ENCODE results near the gene SOX4.

The SOX4 gene

DNA sequence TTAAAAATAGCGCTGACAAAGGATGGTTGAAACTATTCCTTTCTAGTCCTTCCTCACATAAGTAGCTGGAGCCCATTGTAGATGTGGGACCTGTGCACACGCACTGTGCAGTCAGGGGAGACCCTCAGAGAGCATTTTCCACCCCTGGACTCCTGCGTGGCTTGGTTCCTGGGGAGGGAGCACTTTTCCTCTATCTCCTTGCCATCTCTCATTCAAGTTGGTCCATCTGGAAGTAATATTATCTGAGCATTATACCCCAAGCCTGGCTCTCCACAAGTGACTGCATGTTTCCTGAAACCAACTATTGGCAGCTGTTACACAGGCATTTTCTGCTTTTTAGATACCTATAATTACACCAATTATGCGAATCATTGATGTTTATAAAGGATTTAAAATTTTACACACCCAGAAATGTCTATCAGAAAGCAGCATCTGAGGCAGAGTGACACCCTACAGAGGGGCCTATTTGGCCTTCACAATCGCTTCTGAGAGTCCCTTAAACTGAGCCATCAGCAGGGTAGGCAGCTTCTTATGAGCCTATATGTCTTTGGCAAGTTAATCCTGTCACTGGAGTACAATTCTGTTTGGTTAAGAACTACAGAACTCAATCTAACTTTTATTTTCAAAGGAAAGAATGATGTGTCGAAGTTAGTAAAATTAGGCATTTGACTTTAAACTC lies 18.7 kb downstream of the SOX4 start:
- DNase-seq (ENCODE audit: low read depth in 2 of 2) = no peak

DNA sequence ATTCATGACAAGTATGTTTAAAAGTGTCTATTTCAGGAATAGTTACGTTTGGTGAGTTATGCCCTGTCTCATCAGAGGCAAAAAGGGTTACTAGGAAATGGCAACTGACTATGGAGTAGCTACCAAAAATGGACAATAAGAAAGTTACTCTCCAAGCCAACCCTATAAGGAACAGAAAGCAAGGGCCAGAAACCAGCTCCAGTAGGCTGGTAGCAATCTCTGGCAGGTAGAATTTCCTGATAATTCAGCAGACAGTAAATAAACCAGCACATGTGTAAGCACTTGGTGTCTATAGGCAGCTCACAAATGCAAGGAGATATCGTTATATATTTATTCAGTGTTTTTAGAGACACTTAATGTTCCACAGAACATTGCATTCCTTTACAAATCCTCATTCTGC lies 20.3 kb downstream of the SOX4 start:
- no peak for DNase-seq (ENCODE audit: low read depth in 2 of 2)

DNA sequence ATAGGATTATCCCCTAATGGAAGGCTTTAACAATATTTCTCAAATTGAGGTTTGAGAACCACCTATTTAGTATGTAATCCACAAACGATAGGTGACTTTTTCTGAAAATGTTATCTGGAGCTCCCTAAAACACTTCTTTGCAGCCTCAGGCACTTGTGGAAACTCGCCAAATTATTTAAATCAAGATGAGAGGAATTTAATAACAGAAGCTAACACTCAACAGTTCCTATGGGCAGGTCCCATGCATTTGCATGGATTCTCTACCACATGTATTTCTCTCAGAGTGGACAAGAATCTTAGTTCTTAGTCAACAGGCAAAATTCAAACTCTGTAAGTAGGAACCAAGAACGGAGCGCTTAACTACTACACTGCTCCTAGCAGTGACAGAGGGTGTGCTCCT lies 20.7 kb downstream of the SOX4 start:
- DNase-seq (ENCODE audit: low read depth in 2 of 2) = no peak

DNA sequence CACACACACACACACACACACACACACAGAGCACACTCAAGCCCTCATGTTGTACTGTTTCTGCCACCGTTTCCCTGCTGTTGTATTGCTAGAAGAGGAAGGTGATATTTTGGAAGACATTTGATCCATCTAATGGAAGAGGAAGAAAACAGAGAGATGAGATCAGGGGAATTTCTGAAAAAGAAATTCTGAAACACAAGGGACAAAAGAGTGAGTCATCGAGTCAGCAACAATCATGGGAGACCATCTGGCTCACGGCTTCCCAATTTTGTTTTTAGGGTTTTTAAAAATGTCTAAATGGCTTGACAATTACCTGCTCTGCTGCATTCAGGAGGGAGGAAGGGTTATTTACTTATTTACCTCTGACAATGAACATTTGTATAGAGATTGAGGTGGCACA lies 22.0 kb downstream of the SOX4 start:
- DNase-seq (ENCODE audit: low read depth in 2 of 2) = no peak

DNA sequence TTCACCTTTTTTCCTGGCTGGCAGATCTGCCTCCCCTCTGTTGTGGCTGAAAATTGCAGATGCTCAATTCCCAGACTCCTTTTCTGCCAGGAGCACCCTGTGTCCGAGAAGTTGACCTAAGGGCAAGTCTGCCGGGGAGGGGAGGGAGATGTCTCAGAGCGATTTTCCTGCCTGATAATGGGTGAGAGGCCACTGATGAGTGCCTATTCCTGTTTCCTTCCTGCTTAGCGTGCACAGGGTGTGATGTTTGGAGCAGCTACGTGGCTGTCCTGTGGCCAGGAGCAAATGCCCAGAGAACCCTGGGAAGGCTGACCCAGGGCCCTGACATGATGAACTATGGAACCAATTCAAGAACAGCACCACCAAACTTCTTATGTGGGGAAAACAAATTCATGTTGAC lies 22.5 kb downstream of the SOX4 start:
- DNase-seq (ENCODE audit: low read depth in 2 of 2) = no peak

DNA sequence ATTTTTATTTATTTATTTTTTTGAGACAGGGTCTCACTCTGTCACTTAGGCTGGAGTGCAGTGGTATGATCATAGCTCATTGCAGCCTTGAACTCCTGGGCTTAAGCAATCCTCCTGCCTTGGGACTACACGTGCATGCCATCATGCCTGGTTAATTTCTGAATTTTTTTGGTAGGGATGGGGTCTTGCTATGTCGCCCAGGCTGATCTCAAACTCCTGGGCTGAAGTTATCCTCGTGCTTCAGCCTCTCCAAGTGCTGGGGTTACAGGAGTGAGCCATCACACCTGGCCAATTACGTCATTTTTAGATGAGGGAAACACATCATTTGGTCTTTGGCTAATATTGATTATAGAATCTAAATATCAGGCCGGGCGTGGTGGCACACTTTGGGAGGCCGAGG lies 32.1 kb downstream of the SOX4 start:
- DNase-seq (ENCODE audit: low read depth in 2 of 2) = no peak

DNA sequence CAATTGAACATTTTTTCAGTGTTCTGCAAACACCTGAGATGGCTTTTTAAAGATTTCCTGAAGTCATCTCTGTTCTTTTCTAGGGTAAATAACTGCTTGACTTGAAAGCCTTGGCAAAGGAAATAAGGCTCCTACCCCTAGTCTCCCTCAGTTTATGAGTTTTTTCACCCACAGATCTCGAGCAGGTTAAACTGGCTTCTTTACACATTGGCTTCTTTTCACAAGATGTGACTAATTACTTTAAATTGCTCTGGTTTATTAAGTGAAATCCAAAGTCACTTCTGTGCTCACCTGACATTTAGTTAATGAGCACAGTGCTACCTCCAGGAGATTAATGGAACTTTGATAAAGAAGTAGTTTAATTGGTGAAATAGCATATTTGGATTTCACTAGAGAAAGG lies 33.2 kb downstream of the SOX4 start:
- DNase-seq (ENCODE audit: low read depth in 2 of 2) = no peak

DNA sequence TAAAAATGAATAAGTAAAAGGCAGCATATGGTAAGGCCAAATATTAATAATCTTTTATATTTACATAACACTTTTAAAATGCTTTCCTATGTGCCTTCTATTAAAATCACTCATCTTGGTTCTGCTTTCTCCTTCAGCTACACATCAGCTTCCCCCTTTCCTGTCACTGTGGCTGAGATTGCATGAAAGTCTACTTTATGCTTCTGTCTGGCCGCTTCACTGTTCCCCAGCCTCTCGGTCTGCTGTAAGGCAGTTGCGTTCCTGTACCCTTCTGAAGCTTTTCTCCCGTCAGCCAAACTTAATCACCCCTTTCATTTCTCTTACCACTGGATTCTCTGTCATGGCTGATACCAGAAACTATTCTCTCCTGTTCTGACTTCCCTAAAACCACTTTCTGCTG lies 34.6 kb downstream of the SOX4 start:
- no peak for DNase-seq (ENCODE audit: low read depth in 2 of 2)

DNA sequence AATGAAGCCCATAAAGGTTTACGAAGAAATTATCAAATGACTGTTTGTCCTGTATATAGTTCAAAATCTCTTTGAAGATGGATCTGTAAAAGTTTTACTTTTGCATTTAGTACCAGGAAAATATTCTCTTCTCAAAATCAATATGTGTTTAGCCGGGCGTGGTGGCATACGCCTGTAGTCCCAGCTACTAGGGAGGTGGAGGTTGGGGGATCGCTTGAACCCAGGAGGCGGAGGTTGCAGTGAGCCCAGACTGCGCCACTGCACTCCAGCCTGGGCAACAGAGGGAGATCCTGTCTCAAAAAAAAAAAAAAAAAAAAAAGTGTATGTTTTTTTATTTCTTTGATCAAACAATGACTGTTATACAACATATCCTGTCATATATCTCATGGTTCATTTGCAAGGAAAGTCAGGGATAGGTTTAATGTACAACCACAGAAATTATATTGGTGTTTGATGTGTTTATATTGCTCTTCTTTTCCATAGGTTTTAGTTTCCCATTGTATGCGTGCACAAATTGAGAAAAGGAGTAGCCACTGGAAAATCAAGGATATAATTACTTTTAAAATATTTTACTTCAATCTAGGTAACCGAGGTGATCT lies 40.1 kb downstream of the SOX4 start:
- no peak for DNase-seq (ENCODE audit: low read depth in 2 of 2)

DNA sequence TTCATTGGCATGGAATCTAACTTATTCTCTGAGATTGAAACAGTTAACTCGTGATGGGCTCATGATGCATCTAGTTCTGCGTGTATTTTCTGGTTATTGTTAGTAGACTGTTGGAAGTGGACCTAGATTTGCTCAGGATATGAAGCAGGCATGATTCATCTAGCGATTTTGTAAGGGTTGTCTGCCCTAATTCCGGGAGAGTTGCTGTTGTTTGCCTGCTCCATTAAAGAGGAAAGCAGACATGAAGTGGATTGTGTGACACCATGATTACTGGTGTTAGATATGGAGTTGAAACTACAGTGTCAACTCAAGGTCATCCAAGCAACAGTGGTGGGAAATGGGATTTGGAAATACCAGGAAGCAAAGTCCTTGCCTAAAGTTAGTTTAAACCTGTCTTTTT lies 41.0 kb downstream of the SOX4 start:
- no peak for DNase-seq (ENCODE audit: low read depth in 2 of 2)

DNA sequence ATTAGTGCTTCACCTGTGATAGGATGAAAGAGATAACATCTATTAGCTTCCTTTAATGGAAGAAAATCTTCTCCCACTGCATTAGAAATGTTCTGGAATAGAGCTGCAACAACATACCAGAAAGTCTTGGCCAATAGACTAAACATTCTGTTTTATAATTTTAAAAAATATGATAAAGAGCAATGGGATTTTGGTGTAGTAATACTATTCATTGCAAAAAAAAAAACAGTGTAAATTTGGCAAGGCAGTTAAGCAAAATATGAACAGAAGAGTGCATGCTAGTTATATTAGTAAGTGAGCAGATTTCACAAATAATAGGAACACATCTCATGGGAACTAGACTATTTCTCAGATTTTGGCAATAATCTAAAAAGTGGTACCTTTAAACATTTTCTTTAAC lies 43.3 kb downstream of the SOX4 start:
- no peak for DNase-seq (ENCODE audit: low read depth in 2 of 2)

DNA sequence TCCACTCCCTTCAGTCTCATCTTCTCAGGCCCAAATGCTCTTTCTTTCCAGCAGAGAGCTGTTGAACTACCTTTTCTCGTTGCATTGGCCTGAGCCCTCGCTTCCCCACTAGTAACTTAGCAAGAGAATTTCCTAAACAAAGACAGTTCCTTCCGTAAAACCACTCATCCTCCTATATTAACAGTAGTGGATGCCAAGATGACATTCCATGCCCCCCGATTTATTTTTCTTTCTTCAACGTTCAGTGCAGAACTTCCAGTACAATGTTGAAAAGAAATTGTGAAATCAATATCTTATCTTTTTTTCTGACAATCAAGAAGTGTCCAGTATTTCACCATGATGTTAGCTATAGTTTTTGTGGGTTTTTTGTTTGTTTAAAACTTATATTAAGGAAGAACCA lies 45.8 kb downstream of the SOX4 start:
- no peak for DNase-seq (ENCODE audit: low read depth in 2 of 2)
